ENCODE data around the gene RNF181. TPM values are rescaled to one million over a fixed set of nuclear protein-coding genes. Genes with fewer than 3 reads are reported as not detected.
A peak's percentile ranks its signal among the peaks of the same experiment; 100 is the strongest.
"Not testable (repeated sequence)": the region's sequence is repeated elsewhere in the genome, so short reads cannot be mapped to it uniquely, and the experiment has no call there.

RNF181 gene
- polyA plus RNA-seq, 4 donors = 72.7 to 135 (median 132) TPM

- peak in 3 of 4 donors; percentile 83 to 88 (median 85) for DNase-seq (ENCODE audit: low read depth in 4 of 4, low spot score in 3 of 4)
Observed at GRCh38 chr2:85611705-85612587, 16.4 kb downstream of the RNF181 start, which contains the start of gene C2orf68. Gene C2orf68 (minus strand): TSS chr2:85612066. CDS start chr2:85611984, 82 bp downstream.

DNA sequence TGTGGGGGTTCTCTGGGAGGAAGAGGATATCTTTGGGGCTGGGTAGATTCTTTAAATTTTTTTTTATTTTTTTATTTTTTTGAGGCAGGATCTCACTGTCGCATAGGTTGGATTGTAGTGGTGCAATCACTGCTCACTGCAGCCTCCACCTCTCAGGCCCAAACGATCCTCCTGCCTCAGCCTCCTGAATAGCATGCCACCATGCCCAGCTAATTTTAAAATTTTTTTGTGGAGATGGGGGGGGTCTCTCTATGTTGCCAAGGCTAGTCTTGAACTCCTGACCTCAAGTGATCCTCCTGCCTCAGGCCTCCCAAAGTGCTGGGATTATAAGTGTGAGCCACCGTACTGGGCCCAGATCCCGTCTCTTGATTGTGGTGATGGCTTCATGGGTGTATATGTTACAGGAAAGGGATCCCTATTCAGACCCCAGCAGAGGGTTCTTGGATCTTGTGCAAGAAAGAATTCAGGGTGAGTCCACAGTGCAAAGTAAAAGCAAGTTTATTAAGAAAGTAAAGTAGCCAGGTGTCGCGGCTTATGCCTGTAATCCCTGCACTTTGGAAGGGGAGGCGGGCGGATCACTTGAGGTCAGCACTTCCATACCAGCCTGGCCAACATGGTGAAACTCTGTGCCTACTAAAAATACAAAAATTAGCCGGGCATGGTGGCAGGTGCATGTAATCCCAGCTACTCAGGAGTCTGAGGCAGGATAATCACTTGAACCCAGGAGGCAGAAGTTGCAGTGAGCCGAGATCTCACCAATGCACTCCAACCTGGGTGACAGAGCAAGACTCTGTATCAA, 18.4 kb downstream of the RNF181 start:
- no peak for DNase-seq (ENCODE audit: low read depth in 4 of 4, low spot score in 3 of 4)

DNA sequence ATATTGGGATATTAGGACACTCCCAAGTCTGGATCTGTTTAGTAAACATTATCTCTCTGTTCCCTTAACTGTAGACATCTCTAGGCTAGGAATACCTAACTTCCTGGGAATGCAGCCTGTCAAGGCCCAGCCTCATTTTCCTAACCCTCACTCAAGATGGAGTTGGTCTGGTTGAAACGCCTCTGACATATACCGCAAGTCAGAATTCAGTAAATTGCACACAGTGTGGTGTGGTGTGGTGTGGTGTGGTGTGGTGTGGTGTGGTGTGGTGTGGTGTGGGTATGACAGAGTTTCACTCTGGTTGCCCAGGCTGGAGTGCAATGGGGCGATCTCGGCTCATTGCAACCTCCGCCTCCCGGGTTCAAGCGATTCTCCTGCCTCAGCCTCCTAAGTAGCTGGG, 19.2 kb downstream of the RNF181 start:
- DNase-seq (ENCODE audit: low read depth in 4 of 4, low spot score in 3 of 4) = not testable (repeated sequence)

GRCh38 chr2:85615413-85615728, 19.8 kb downstream of the RNF181 start:
- DNase-seq (ENCODE audit: low read depth in 4 of 4, low spot score in 3 of 4) = no peak

GRCh38 chr2:85617723-85618122, 22.2 kb downstream of the RNF181 start:
- not testable (repeated sequence) for DNase-seq (ENCODE audit: low read depth in 4 of 4, low spot score in 3 of 4)

DNA sequence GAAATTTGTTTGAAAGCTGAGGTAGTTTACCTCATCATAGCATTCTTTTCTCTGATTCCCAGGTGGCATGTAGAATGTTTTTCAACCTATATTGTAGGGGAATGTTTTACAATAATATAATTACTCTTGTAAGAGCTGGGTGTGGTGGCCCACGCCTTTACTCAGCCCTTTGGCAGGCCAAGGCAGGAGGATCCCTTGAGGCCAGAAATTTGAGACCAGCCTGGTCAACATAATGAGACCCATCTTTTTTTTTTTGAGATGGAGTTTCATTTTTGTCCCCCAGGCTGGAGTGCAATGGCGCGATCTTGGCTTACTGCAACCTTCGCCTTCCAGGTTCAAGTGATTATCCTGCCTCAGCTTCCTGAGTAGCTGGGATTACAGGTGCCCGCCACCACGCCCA, 24.1 kb downstream of the RNF181 start:
- no peak for DNase-seq (ENCODE audit: low read depth in 4 of 4, low spot score in 3 of 4)

DNA sequence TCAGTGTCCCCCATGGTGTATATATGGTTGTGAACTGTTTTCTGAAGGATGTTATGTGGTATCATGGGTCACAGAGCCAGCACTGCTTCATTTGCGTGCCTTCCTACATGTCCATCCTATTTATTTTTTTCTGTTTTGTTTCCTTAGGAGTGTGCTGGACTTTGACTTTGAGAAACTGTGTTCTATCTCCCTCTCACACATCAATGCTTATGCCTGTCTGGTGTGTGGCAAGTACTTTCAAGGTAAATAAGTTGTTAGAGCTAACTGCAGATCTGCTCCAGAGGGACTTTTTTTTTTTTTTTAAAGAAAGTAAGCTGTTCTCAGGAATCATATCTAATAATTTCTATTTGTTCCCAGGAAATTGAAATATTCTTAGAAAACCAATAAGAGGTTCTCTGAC, 25.8 kb downstream of the RNF181 start:
- DNase-seq (ENCODE audit: low read depth in 4 of 4, low spot score in 3 of 4) = no peak

DNA sequence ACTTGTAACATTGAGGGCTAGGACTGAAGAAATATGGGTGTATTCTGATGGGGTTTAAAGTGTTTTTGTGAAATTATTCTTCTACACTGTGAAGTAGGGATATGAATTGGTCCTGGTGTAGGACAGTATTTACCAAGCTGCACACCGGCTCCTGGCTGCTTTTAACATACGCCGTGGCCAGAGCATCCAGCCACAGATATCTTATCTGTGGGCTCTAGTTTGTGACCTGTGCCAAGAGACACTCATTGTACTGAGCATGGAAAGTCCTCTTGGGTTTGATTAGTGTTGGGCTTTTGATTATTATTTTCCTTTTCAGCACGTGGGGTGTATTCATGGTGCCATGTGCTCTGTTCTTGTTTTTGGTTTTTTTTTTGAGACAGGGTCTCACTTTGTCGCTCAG, 28.4 kb downstream of the RNF181 start:
- DNase-seq (ENCODE audit: low read depth in 4 of 4, low spot score in 3 of 4) = no peak

DNA sequence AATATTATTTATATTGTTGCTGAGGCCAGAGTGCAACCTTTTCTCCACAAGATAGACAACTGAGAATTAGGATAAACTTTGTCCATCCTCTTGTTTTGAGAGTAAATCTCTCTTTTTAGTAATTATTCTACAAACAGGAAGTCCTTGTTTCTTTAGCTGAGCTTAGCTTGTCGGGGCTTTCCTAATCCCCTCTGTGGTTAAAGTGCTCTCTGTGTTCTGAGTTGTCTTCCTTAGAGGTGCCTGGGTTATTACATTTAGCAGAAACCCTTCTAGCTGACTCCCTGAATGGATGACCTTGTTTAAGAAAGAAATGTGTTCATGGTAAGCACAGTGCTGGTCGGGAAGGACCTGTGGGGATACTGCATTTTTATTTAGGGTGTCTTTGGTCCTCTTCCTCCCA, 33.1 kb downstream of the RNF181 start:
- no peak for DNase-seq (ENCODE audit: low read depth in 4 of 4, low spot score in 3 of 4)

- no peak for DNase-seq (ENCODE audit: low read depth in 4 of 4, low spot score in 3 of 4)
Observed at GRCh38 chr2:85631316-85631715, 35.8 kb downstream of the RNF181 start.

DNA sequence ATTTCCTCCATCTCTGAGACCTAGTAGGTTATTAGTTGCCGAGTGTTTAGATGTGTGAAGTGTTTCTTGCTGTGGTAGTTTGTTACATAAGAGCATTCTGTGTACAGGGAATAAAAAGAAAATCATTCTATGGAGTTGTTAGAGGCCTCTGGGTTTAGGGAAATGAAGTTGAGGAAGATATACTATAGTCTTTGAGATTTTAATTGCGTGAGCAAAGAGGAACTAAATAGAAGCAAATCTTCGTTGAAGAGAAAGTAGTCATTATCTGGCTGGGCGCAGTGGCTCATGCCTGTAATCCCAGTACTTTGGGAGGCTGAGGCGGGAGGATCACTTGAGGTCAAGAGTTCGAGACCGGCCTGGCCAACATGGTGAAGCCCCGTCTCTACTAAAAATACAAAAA, 39.5 kb downstream of the RNF181 start:
- no peak for DNase-seq (ENCODE audit: low read depth in 4 of 4, low spot score in 3 of 4)

- no peak for DNase-seq (ENCODE audit: low read depth in 4 of 4, low spot score in 3 of 4)
Observed at GRCh38 chr2:85635636-85636035, 40.1 kb downstream of the RNF181 start.

GRCh38 chr2:85642725-85643124, 47.2 kb downstream of the RNF181 start:
- DNase-seq (ENCODE audit: low read depth in 4 of 4, low spot score in 3 of 4) = no peak

- DNase-seq (ENCODE audit: low read depth in 4 of 4, low spot score in 3 of 4) = no peak
Observed at GRCh38 chr2:85644909-85645308, 49.4 kb downstream of the RNF181 start.

GRCh38 chr2:85646166-85646565, 50.6 kb downstream of the RNF181 start:
- DNase-seq (ENCODE audit: low read depth in 4 of 4, low spot score in 3 of 4) = no peak

Other genes starting within 250 kb of the RNF181 start
- 10 to 100 TPM; 18.2 to 26.8 (median 23.0) TPM for gene RETSAT, start 241.2 kb upstream of the RNF181 start, polyA plus RNA-seq (ENCODE audit: insufficient read length in 4 of 4)
- 10 to 100 TPM; 22.5 to 33.3 (median 24.8) TPM for gene ELMOD3, start 241.0 kb upstream of the RNF181 start, polyA plus RNA-seq (ENCODE audit: insufficient read length in 4 of 4)
- gene CAPG, start 185.4 kb upstream of the RNF181 start, polyA plus RNA-seq (ENCODE audit: insufficient read length in 4 of 4) = 100 to 1,000 TPM in 1 of 4 donors, 10 to 100 TPM in 3; 63.5 to 162 (median 92.6) TPM
- 1 to 10 TPM in 1 of 4 donors, under 1 TPM in 3; 0.27 to 1.5 (median 0.58) TPM for gene SH2D6, start 177.0 kb upstream of the RNF181 start, polyA plus RNA-seq (ENCODE audit: insufficient read length in 4 of 4)
- gene MAT2A, start 56.6 kb upstream of the RNF181 start, polyA plus RNA-seq (ENCODE audit: insufficient read length in 4 of 4) = 100 to 1,000 TPM; 194 to 394 (median 345) TPM
- gene GGCX, start 34.3 kb upstream of the RNF181 start, polyA plus RNA-seq (ENCODE audit: insufficient read length in 4 of 4) = 10 to 100 TPM; 33.7 to 42.4 (median 39.7) TPM
- 100 to 1,000 TPM in 1 of 4 donors, 10 to 100 TPM in 3; 18.8 to 103 (median 92.4) TPM for gene VAMP8, start 18.2 kb upstream of the RNF181 start, polyA plus RNA-seq (ENCODE audit: insufficient read length in 4 of 4)
- gene VAMP5, start 11.3 kb upstream of the RNF181 start, polyA plus RNA-seq (ENCODE audit: insufficient read length in 4 of 4) = 10 to 100 TPM; 21.7 to 41.4 (median 35.7) TPM
- gene TMEM150A, start 7.0 kb downstream of the RNF181 start, polyA plus RNA-seq (ENCODE audit: insufficient read length in 4 of 4) = 10 to 100 TPM; 14.9 to 39.7 (median 33.3) TPM
- 10 to 100 TPM; 53.1 to 78.6 (median 55.7) TPM for gene C2orf68, start 16.3 kb downstream of the RNF181 start, polyA plus RNA-seq (ENCODE audit: insufficient read length in 4 of 4)
- 10 to 100 TPM; 41.7 to 77.3 (median 69.5) TPM for gene USP39, start 20.4 kb downstream of the RNF181 start, polyA plus RNA-seq (ENCODE audit: insufficient read length in 4 of 4)
- 1 to 10 TPM in 2 of 4 donors, under 1 TPM in 2; 0.05 to 3.4 (median 0.69) TPM for gene SFTPB, start 72.5 kb downstream of the RNF181 start, polyA plus RNA-seq (ENCODE audit: insufficient read length in 4 of 4)
- 1 to 10 TPM in 1 of 4 donors, under 1 TPM in 3; 0.36 to 3.2 (median 0.49) TPM for gene GNLY, start 98.6 kb downstream of the RNF181 start, polyA plus RNA-seq (ENCODE audit: insufficient read length in 4 of 4)
- 10 to 100 TPM; 13.6 to 15.6 (median 14.5) TPM for gene ATOH8, start 158.2 kb downstream of the RNF181 start, polyA plus RNA-seq (ENCODE audit: insufficient read length in 4 of 4)

Measured in left renal pelvis (tissue), 4 donors.